HCT116 (cell line): ENCODE results near the gene TELO2. TPM values are rescaled to one million over a fixed set of nuclear protein-coding genes. Genes with fewer than 3 reads are reported as not detected.

ENCODE experiments used
- ATAC-seq: fragments of 200-7000 bp; cut with Tn5 transposase; 2 replicates; pipeline ENCODE4 v1.9.1; 2020; ENCODE audit warnings: mild to moderate bottlenecking, moderate library complexity
- BruUV-seq: library from RNA; stranded (reverse); fragments of 400-500 nt; replicated peaks from 2 replicates; lab custom pipeline; 2021; lab: Mats Ljungman, UMichigan
- CTCF ChIA-PET: fragments of 300-600 bp; sonication (Branson Sonifier 250); formaldehyde crosslinking; loops from one replicate; lab custom pipeline; 2021; ENCODE audit warnings: antibody characterized with exemption; lab: Charles Lee
- POLR2A ChIA-PET: fragments of 300-600, 350-600 bp; sonication (Branson Sonifier 250); formaldehyde crosslinking; loops from one replicate; lab custom pipeline; 2021; ENCODE audit warnings: antibody characterized with exemption; lab: Charles Lee
- RAD21 ChIA-PET, 2 experiments: fragments of 300-600 bp; sonication (Branson Sonifier 250); formaldehyde crosslinking; loops; one replicate each; lab custom pipeline; 2023; ENCODE audit warnings: low total read pairs in 2 of 2; ENCODE audit not compliant: uncharacterized antibody in 2 of 2, unreplicated experiment in 2 of 2, low non-redundant PET in 1 of 2; lab: Charles Lee
- DNase-seq: peaks from one replicate; pipeline ENCODE4 v3.0.0-alpha.2; 2010; ENCODE audit warnings: low read depth, low spot score
- H2AFZ ChIP-seq: fragments of 200-600 bp; shearing (Covaris generic), sonication (generic); 2 replicates; pipeline ENCODE4 v1.6.1; 2017; ENCODE audit warnings: low read depth, mixed run types, mixed read lengths, antibody characterized with exemption, low read length; ENCODE audit not compliant: poor library complexity, severe bottlenecking
- H3K27ac ChIP-seq: 2 replicates; pipeline ENCODE4 v1.5.1; 2012; ENCODE audit warnings: low read depth, low read length
- H3K27me3 ChIP-seq: fragments of 200-600 bp; sonication (generic); 2 replicates; pipeline ENCODE4 v1.6.1; 2016; ENCODE audit warnings: mixed run types, low read length, mixed read lengths; ENCODE audit not compliant: insufficient read depth
- H3K36me3 ChIP-seq, 2 experiments: fragments of 200-500 bp in 1 of 2; fragments of 200-600 bp in 1 of 2; sonication (Bioruptor generic) in 1 of 2; sonication (generic) in 1 of 2; 2 replicates each; pipeline versions ENCODE4 v1.5.1 to v1.6.1; 2014 to 2016; ENCODE audit warnings: low read length in 2 of 2, inconsistent platforms in 1 of 2, mixed read lengths in 1 of 2, mixed run types in 1 of 2; ENCODE audit not compliant: insufficient read depth in 2 of 2, control insufficient read depth in 1 of 2
- H3K4me1 ChIP-seq, 2 experiments: fragments of 200-600 bp in 1 of 2; sonication (generic) in 1 of 2; 2 replicates each; pipeline versions ENCODE4 v1.5.1 to v1.6.1; 2012 to 2017; ENCODE audit warnings: low read length in 2 of 2, inconsistent platforms in 1 of 2, mild to moderate bottlenecking in 1 of 2, mixed read lengths in 1 of 2, mixed run types in 1 of 2, moderate library complexity in 1 of 2; ENCODE audit not compliant: insufficient read depth in 2 of 2, control insufficient read depth in 1 of 2
- H3K4me2 ChIP-seq: fragments of 200-600 bp; sonication (generic); 2 replicates; pipeline ENCODE4 v1.6.1; 2017; ENCODE audit warnings: mixed run types, low read length, mixed read lengths
- H3K4me3 ChIP-seq, 2 experiments: fragments of 200-600 bp in 1 of 2; sonication (generic) in 1 of 2; replicated peaks in 1 of 2; 2 replicates each; pipeline ENCODE4 v1.5.1; 2011 to 2016; ENCODE audit warnings: low read length in 2 of 2, control low read depth in 1 of 2, low read depth in 1 of 2, mild to moderate bottlenecking in 1 of 2, mixed read lengths in 1 of 2, mixed run types in 1 of 2
- H3K79me2 ChIP-seq: fragments of 200-600 bp; sonication (generic); 2 replicates; pipeline ENCODE4 v1.6.1; 2017; ENCODE audit warnings: mild to moderate bottlenecking, mixed run types, low read length, moderate library complexity, mixed read lengths; ENCODE audit not compliant: insufficient read depth
- H3K9ac ChIP-seq: fragments of 200-600 bp; sonication (generic); 2 replicates; pipeline ENCODE4 v1.6.1; 2016; ENCODE audit warnings: low read length, mixed read lengths
- H3K9me2 ChIP-seq: fragments of 200-600 bp; sonication (generic), shearing (Covaris generic); 2 replicates; pipeline ENCODE4 v1.6.1; 2017; ENCODE audit warnings: mixed run types, mild to moderate bottlenecking, moderate library complexity; ENCODE audit not compliant: insufficient read depth
- H3K9me3 ChIP-seq, 2 experiments: fragments of 200-500 bp in 1 of 2; fragments of 200-600 bp in 1 of 2; sonication (Bioruptor generic) in 1 of 2; sonication (generic) in 1 of 2; 2 replicates each; pipeline ENCODE4 v1.6.1; 2014 to 2017; ENCODE audit warnings: low read length in 2 of 2, mixed read lengths in 2 of 2, inconsistent platforms in 1 of 2, low read depth in 1 of 2, mild to moderate bottlenecking in 1 of 2, mixed run types in 1 of 2, moderate library complexity in 1 of 2; ENCODE audit not compliant: control insufficient read depth in 1 of 2, insufficient read depth in 1 of 2
- H4K20me1 ChIP-seq: fragments of 200-600 bp; sonication (generic), shearing (Covaris generic); 2 replicates; pipeline ENCODE4 v1.6.1; 2017; ENCODE audit warnings: mixed run types, mild to moderate bottlenecking, moderate library complexity; ENCODE audit not compliant: insufficient read depth
- CBX3 ChIP-seq: IDR thresholded peaks from 2 replicates; pipeline ENCODE4 v1.6.1; 2012; ENCODE audit warnings: low read depth
- EGR1 ChIP-seq: IDR thresholded peaks from 2 replicates; pipeline ENCODE4 v1.6.1; 2012; ENCODE audit warnings: low read depth
- ELF1 ChIP-seq: IDR thresholded peaks from 2 replicates; pipeline ENCODE4 v1.6.1; 2012; ENCODE audit warnings: low read depth, borderline replicate concordance
- FOSL1 ChIP-seq: IDR thresholded peaks from 2 replicates; pipeline ENCODE4 v1.6.1; 2012; ENCODE audit warnings: low read depth
- JUND ChIP-seq: IDR thresholded peaks from 2 replicates; pipeline ENCODE4 v1.6.1; 2012
- POLR2A ChIP-seq: IDR thresholded peaks from 2 replicates; pipeline ENCODE4 v1.7.0; 2011; ENCODE audit warnings: borderline replicate concordance; ENCODE audit not compliant: insufficient read depth, insufficient read length; ENCODE audit errors: extremely low read depth
- RAD21 ChIP-seq: IDR thresholded peaks from 2 replicates; pipeline ENCODE4 v1.6.1; 2012; ENCODE audit warnings: low read depth, mild to moderate bottlenecking
- SIN3A ChIP-seq: IDR thresholded peaks from 2 replicates; pipeline ENCODE4 v1.6.1; 2012; ENCODE audit warnings: low read depth
- SRF ChIP-seq: IDR thresholded peaks from 2 replicates; pipeline ENCODE4 v1.6.1; 2012; ENCODE audit warnings: low read depth
- TCF7L2 ChIP-seq: IDR thresholded peaks from 2 replicates; pipeline ENCODE4 v1.7.0; 2011; ENCODE audit warnings: borderline replicate concordance, inconsistent platforms; ENCODE audit not compliant: insufficient read depth, insufficient read length; ENCODE audit errors: extremely low read depth
- ZFX ChIP-seq: fragments of 450-650 bp; IDR thresholded peaks from 2 replicates; pipeline ENCODE4 v1.6.1; 2017
- ZNF274 ChIP-seq: fragments of 200-500 bp; sonication (Bioruptor generic); IDR thresholded peaks from 2 replicates; pipeline ENCODE4 v1.6.1; 2014; ENCODE audit warnings: mild to moderate bottlenecking, low read depth, low read length, inconsistent platforms
- intact Hi-C: fragments of 100-400 bp; cut with micrococcal nuclease; formaldehyde crosslinking; loops from 2 replicates; pipeline ENCODE4 v1.10.0; 2022
- total RNA-seq: library from RNA; stranded (reverse); gene quantifications from one replicate; pipeline ENCODE4 v1.2.1, GENCODE V29; 2021; ENCODE audit not compliant: unreplicated experiment
- TF ChIP-seq, protein P1 (sequence below): IDR thresholded peaks from 2 replicates; pipeline ENCODE4 v1.6.1; 2011; ENCODE audit warnings: mild to moderate bottlenecking, low read length, moderate library complexity; ENCODE audit not compliant: insufficient replicate concordance; ENCODE audit errors: extremely low read depth
- TF ChIP-seq, protein P2 (sequence below): IDR thresholded peaks from 2 replicates; pipeline ENCODE4 v1.6.1; 2012
- TF ChIP-seq, protein P3 (sequence below): IDR thresholded peaks from 2 replicates; pipeline ENCODE4 v1.6.1; 2012
- TF ChIP-seq, protein P4 (sequence below), 3 experiments: fragments of 200-600 bp in 1 of 3; sonication (generic) in 1 of 3; IDR thresholded peaks in 2 of 3; conservative IDR thresholded peaks in 1 of 3; 2 replicates each; pipeline ENCODE4 v1.5.1; 2012 to 2017; ENCODE audit warnings: low read depth in 2 of 3, low read length in 2 of 3, antibody characterized with exemption in 1 of 3, borderline replicate concordance in 1 of 3, control low read depth in 1 of 3, mild to moderate bottlenecking in 1 of 3, mixed read lengths in 1 of 3, mixed run types in 1 of 3, moderate library complexity in 1 of 3; ENCODE audit not compliant: insufficient read depth in 1 of 3

Gene TELO2
- total RNA-seq, 1 experiment from 2014 or later, result 74.3 TPM

DNA sequence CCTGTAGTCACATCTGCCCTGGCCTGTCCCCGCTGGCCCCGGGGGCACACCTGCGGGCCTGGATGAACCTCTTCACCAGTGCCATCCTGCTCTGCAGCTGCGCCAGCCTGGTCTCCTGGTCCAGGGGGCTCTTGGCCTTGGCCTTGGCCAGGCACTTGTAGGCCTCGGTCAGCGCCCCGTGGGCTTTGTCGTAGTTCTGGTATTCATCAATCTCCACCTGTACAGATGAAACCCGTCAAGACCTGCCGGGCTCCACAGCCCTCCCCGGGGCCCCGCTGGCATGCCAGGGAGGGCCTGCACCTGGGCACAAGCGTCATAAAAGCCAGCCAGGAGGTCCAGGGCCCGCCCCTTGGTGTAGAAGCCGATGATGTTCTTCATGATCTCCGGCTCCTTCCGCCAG is 26.7 kb downstream of the TELO2 start:
- BruUV-seq, result no TSS peak

More for the DNA sequence above, 26.7 kb downstream of the TELO2 start:
- Histone ChIP-seq H3K9me3 (no peaks in the 10 kb centered on the region), H3K36me3 (no peaks in the 10 kb centered on the region), H3K4me1 (no peaks in the 10 kb centered on the region), H3K27ac (no peak overlapping the region), H4K20me1 (no peaks in the 10 kb centered on the region), H3K4me2 (no peak overlapping the region), H3K27me3 (no peaks in the 10 kb centered on the region), H2AFZ (no peak overlapping the region), H3K9me2 (no peaks in the 10 kb centered on the region), H3K9ac (no peak overlapping the region), H3K4me3 (no peak overlapping the region), H3K79me2 (no peaks in the 10 kb centered on the region)
- intact Hi-C loops, result no loop called here
- CTCF ChIA-PET, result no interaction called here
- ATAC-seq, result no peak
- no peak for TF ChIP-seq FOSL1
- TF ChIP-seq, protein P1, sequence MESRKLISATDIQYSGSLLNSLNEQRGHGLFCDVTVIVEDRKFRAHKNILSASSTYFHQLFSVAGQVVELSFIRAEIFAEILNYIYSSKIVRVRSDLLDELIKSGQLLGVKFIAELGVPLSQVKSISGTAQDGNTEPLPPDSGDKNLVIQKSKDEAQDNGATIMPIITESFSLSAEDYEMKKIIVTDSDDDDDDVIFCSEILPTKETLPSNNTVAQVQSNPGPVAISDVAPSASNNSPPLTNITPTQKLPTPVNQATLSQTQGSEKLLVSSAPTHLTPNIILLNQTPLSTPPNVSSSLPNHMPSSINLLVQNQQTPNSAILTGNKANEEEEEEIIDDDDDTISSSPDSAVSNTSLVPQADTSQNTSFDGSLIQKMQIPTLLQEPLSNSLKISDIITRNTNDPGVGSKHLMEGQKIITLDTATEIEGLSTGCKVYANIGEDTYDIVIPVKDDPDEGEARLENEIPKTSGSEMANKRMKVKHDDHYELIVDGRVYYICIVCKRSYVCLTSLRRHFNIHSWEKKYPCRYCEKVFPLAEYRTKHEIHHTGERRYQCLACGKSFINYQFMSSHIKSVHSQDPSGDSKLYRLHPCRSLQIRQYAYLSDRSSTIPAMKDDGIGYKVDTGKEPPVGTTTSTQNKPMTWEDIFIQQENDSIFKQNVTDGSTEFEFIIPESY, result no peak
- TF ChIP-seq JUND, result no peak
- no peak for TF ChIP-seq TCF7L2
- TF ChIP-seq ELF1, result no peak
- TF ChIP-seq CBX3, result no peak
- TF ChIP-seq ZFX, result no peak
- no peak for TF ChIP-seq EGR1
- TF ChIP-seq, protein P2, sequence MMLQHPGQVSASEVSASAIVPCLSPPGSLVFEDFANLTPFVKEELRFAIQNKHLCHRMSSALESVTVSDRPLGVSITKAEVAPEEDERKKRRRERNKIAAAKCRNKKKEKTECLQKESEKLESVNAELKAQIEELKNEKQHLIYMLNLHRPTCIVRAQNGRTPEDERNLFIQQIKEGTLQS, result no peak
- no peak for TF ChIP-seq RAD21
- no peak for TF ChIP-seq SIN3A
- TF ChIP-seq, protein P3, sequence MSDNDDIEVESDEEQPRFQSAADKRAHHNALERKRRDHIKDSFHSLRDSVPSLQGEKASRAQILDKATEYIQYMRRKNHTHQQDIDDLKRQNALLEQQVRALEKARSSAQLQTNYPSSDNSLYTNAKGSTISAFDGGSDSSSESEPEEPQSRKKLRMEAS, result no peak
- TF ChIP-seq SRF, result no peak
- TF ChIP-seq ZNF274, result no peak
- TF ChIP-seq, protein P4, sequence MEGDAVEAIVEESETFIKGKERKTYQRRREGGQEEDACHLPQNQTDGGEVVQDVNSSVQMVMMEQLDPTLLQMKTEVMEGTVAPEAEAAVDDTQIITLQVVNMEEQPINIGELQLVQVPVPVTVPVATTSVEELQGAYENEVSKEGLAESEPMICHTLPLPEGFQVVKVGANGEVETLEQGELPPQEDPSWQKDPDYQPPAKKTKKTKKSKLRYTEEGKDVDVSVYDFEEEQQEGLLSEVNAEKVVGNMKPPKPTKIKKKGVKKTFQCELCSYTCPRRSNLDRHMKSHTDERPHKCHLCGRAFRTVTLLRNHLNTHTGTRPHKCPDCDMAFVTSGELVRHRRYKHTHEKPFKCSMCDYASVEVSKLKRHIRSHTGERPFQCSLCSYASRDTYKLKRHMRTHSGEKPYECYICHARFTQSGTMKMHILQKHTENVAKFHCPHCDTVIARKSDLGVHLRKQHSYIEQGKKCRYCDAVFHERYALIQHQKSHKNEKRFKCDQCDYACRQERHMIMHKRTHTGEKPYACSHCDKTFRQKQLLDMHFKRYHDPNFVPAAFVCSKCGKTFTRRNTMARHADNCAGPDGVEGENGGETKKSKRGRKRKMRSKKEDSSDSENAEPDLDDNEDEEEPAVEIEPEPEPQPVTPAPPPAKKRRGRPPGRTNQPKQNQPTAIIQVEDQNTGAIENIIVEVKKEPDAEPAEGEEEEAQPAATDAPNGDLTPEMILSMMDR (IDR thresholded peaks at IDR 0.05 in 2 of 3, conservative IDR thresholded peaks at IDR 0.05 in 1 of 3; ENCODE audit: borderline replicate concordance in 1 of 3, insufficient read depth in 1 of 3, low read depth in 2 of 3, low read length in 2 of 3), result no peak
- no peak for TF ChIP-seq POLR2A
- no peak for DNase-seq
- POLR2A ChIA-PET, result no interaction called here
- RAD21 ChIA-PET, result no interaction called here
